Measurements from ENCODE around the gene TSPAN4.

TSPAN4 gene

GRCh38 chr11:914204-914603, 71.6 kb downstream of the TSPAN4 start:
- DNase-seq: no peak
- in situ Hi-C loops (cut with MboI; ENCODE audit: low pct_unique_long_range_greater_than_20kb, low sequenced_read_pairs): no loop called here

- in situ Hi-C loops (cut with MboI; ENCODE audit: low pct_unique_long_range_greater_than_20kb, low sequenced_read_pairs): no loop called here
These were observed 72.3 kb downstream of the TSPAN4 start for GRCh38 chr11:914747-915501.

More at GRCh38 chr11:914747-915501, 72.3 kb downstream of the TSPAN4 start:
- no peak for DNase-seq
